ENCODE data around the gene CPA4. TPM values are rescaled to one million over a fixed set of nuclear protein-coding genes. Genes with fewer than 3 reads are reported as not detected.

Gene CPA4
- total and polyA plus RNA-seq, 2 experiments from 2014 or later: 1.1 to 3.3 TPM

DNA sequence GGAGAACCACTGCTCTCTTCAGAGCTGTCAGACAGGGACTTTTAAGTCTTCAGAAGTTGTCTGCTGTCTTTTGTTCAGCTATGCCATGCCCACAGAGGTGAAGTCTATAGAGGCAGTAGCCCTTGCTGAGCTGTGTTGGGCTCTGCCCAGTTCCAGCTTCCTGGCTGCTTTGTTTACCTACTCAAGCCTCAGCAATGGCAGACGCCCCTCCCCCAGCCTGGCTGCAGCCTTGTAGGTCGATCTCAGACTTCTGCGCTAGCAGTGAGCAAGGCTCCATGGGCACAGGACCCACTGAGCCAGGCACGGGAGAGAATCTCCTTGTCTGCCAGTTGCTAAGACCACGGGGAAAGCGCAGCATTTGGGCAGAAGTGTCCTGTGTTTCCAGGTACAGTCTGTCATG, 38.4 kb upstream of the CPA4 start:
- no peak overlapping the region for H3K4me3 ChIP-seq
- no peaks in the 10 kb centered on the region for H3K79me2 ChIP-seq
- peaks cover 11% of the 10 kb centered on the region for H3K9me3 ChIP-seq (ENCODE audit: low read depth)
- H3K27ac ChIP-seq: no peak overlapping the region
- TF ChIP-seq CTCF (IDR thresholded peaks at IDR 0.05; ENCODE audit: poor library complexity): no peak
- no peak for TF ChIP-seq EZH2 (IDR thresholded peaks at IDR 0.05; ENCODE audit: borderline replicate concordance)
- TF ChIP-seq EZH2phosphoT487 (IDR thresholded peaks at IDR 0.05; ENCODE audit: low read depth, severe bottlenecking, unreplicated experiment): no peak
- no peaks in the 10 kb centered on the region for H3K36me3 ChIP-seq (replicated peaks; ENCODE audit: insufficient read depth, low read depth)
- H3K4me1 ChIP-seq (ENCODE audit: insufficient read depth): no peaks in the 10 kb centered on the region
- 80% methylated on average over 6 of the region's 6 CpGs for WGBS (ENCODE audit: low lambda C conversion rate, missing lambda C conversion rate)
- H3K9me2 ChIP-seq (replicated peaks; ENCODE audit: insufficient read depth): no peaks in the 10 kb centered on the region
- H4K20me1 ChIP-seq (ENCODE audit: insufficient read depth, poor library complexity, severe bottlenecking): no peaks in the 10 kb centered on the region
- no peak overlapping the region for H3K4me2 ChIP-seq
- no peak overlapping the region for H2AFZ ChIP-seq
- no peaks in the 10 kb centered on the region for H3K27me3 ChIP-seq
- no peak for DNase-seq (ENCODE audit: low spot score)

DNA sequence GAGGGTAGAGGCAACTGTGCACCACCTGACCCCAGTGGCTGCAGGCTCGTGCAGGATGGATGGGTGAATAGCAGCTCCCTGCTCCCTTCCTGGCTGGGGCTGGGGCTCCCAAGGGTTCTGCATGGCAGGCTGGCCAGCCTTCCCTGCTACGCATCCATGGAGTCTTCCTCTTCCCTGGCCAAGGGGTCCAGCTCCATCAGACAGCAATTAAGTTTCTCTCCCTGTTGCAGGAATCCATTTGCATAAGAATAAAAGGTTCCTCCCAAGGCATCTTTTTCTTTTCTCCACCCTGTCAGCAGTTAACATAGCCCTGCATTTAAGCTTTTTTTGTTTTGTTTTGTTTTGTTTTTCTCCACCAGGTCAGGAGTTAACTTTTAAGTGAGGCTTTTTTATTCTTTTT, 36.3 kb upstream of the CPA4 start:
- Histone ChIP-seq H3K9me2 (replicated peaks; ENCODE audit: insufficient read depth) (no peaks in the 10 kb centered on the region), H3K27me3 (no peaks in the 10 kb centered on the region), H3K79me2 (no peaks in the 10 kb centered on the region), H3K9me3 (ENCODE audit: low read depth) (peaks cover 11% of the 10 kb centered on the region), H3K27ac (no peak overlapping the region), H4K20me1 (ENCODE audit: insufficient read depth, poor library complexity, severe bottlenecking) (no peaks in the 10 kb centered on the region), H3K4me3 (no peak overlapping the region), H2AFZ (no peak overlapping the region), H3K4me1 (ENCODE audit: insufficient read depth) (no peaks in the 10 kb centered on the region), H3K36me3 (replicated peaks; ENCODE audit: insufficient read depth, low read depth) (no peaks in the 10 kb centered on the region), H3K4me2 (no peak overlapping the region)
- no peak for TF ChIP-seq EZH2phosphoT487 (IDR thresholded peaks at IDR 0.05; ENCODE audit: low read depth, severe bottlenecking, unreplicated experiment)
- no peak for TF ChIP-seq EZH2 (IDR thresholded peaks at IDR 0.05; ENCODE audit: borderline replicate concordance)
- TF ChIP-seq CTCF (IDR thresholded peaks at IDR 0.05; ENCODE audit: poor library complexity): no peak
- WGBS (ENCODE audit: low lambda C conversion rate, missing lambda C conversion rate): 76% methylated on average over 2 of the region's 2 CpGs
- no peak for DNase-seq (ENCODE audit: low spot score)

DNA sequence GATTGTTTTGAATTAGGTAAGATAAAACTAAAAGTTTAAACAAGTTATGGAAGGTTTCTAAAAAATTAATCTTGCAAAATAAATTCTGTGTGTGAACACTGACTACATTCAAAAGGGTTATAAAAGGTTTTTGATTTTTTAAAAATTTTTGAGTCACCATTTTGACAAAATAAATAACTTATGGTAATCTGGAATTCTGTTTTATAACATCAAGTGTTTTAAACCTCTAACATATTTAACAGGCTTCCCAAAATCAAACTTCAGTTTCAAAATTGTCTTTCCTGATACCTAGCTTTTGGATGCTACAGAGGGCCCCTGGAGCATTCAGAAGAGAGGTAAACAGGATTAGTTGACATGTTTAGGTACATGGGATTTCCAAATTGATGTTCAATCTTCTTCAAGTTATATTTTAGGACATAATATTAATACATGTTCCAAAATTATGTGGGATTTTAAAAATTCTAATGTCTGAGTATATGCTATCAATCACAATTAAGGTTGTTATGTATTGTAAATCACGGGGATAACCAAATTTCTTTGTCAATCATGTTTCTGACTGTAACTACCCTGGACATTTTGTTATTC, 34.4 kb upstream of the CPA4 start:
- Histone ChIP-seq H3K4me2 (no peak overlapping the region), H3K27me3 (no peaks in the 10 kb centered on the region), H3K9me3 (ENCODE audit: low read depth) (peaks cover 11% of the 10 kb centered on the region), H3K4me3 (no peak overlapping the region), H3K4me1 (ENCODE audit: insufficient read depth) (peaks cover under 1% of the 10 kb centered on the region), H3K79me2 (no peaks in the 10 kb centered on the region), H4K20me1 (ENCODE audit: insufficient read depth, poor library complexity, severe bottlenecking) (no peaks in the 10 kb centered on the region), H3K36me3 (replicated peaks; ENCODE audit: insufficient read depth, low read depth) (no peaks in the 10 kb centered on the region), H2AFZ (no peak overlapping the region), H3K27ac (no peak overlapping the region), H3K9me2 (replicated peaks; ENCODE audit: insufficient read depth) (no peaks in the 10 kb centered on the region)
- TF ChIP-seq EZH2phosphoT487 (IDR thresholded peaks at IDR 0.05; ENCODE audit: low read depth, severe bottlenecking, unreplicated experiment) (no peak), CTCF (IDR thresholded peaks at IDR 0.05; ENCODE audit: poor library complexity) (no peak), EZH2 (IDR thresholded peaks at IDR 0.05; ENCODE audit: borderline replicate concordance) (no peak)
- DNase-seq (ENCODE audit: low spot score): no peak
- WGBS (ENCODE audit: low lambda C conversion rate, missing lambda C conversion rate): 61% methylated on average over 1 of the region's 1 CpG

All from hepatocyte (in vitro differentiated cells).